Measurements from ENCODE around the gene CHCHD6. TPM values are rescaled to one million over a fixed set of nuclear protein-coding genes. Genes with fewer than 3 reads are reported as not detected.

The CHCHD6 gene
- total RNA-seq, 1 donor from 2014 or later: 17.1 TPM

DNA sequence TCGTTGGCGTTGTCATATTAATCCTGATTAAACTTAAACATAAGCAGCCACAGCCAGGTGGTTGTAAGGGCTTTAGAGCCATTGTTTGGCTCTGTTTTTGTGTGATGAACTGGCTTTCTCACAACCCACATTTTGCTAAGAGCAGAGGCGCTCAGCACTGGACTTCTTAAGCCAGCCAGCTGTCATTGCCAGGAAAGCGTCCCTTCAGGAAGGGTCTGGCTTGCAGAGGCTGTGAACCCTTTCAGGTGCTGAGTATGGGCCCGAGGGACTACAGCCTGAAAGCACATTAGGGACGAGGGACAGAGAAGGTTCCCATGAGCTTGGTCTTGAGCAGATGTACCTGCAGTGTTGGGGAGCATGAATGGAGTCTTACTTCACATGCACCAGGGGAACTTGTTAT lies 112.3 kb downstream of the CHCHD6 start:
- Mint-ChIP-seq H3K27me3 (ENCODE audit: low read depth) (no peaks in the 10 kb centered on the region), H3K4me3 (ENCODE audit: unreplicated experiment) (no peak overlapping the region), H3K4me1 (ENCODE audit: low read depth) (peaks cover 16% of the 10 kb centered on the region), H3K36me3 (ENCODE audit: low read depth) (no peaks in the 10 kb centered on the region), H3K27ac (ENCODE audit: unreplicated experiment) (no peak overlapping the region), H3K9me3 (ENCODE audit: low read depth) (no peaks in the 10 kb centered on the region)
- TF ChIP-seq, protein P1, sequence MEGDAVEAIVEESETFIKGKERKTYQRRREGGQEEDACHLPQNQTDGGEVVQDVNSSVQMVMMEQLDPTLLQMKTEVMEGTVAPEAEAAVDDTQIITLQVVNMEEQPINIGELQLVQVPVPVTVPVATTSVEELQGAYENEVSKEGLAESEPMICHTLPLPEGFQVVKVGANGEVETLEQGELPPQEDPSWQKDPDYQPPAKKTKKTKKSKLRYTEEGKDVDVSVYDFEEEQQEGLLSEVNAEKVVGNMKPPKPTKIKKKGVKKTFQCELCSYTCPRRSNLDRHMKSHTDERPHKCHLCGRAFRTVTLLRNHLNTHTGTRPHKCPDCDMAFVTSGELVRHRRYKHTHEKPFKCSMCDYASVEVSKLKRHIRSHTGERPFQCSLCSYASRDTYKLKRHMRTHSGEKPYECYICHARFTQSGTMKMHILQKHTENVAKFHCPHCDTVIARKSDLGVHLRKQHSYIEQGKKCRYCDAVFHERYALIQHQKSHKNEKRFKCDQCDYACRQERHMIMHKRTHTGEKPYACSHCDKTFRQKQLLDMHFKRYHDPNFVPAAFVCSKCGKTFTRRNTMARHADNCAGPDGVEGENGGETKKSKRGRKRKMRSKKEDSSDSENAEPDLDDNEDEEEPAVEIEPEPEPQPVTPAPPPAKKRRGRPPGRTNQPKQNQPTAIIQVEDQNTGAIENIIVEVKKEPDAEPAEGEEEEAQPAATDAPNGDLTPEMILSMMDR (IDR thresholded peaks at IDR 0.05): no peak
- DNase-seq (ENCODE audit: low spot score): no peak

DNA sequence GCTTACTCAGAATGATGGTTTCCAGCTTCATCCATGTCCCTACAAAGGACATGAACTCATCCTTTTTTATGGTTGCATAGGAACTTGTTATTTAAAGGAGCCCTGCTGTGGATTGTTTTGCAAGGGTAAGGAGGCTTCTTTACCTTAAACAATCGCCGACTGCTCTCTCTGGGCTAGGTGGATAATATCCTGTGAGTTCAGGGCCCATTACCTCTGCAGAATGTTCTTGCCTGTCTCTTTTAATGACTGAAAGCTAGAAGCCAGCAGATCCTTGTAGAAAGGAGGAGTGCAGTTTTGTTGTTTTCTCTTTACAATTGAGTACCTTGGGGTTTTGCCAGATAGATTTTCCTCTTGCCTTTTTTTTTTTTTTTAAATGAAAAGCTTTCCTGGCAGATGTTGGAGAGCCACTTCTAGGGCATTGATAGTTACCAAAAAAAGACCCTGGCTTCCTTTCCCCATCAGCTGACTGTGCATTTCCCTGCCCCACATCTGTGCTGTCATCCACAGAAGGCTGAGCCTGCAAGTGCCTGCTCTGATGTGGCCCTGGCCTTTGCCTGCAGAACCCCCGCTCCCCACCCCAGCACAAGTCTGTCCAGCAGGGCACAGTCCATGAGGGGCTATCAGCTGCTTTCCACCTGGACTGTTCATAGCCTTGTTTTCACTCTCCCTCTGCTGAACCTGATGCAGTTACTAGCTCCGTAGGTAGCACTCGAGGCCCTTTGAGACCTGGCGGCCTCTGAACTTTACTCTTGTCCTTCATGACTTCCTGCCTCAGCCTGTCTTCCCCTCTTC lies 113.1 kb downstream of the CHCHD6 start:
- Mint-ChIP-seq H3K27me3 (ENCODE audit: low read depth) (no peaks in the 10 kb centered on the region), H3K27ac (ENCODE audit: unreplicated experiment) (no peak overlapping the region)
- DNase-seq (ENCODE audit: low spot score): no peak

DNA sequence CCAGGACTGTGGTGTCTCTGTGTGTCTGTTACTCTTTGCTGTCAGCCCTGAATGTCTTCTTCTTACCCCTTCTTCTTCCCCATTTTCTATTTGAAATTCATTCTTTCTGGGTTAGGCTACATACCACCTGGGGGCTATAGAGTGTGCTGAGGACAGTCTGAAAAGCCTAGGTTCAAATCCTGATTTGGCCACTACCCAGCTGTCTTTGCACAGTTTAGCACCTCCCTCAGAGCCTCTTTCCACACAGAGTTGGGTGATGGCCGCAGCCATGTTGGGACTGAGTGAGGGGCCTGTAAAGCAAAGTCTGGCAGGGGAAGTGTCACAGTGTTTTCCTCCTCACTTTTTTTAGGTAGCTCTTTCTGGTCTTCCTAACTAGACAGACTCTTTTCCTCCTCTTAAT lies 113.7 kb downstream of the CHCHD6 start:
- Mint-ChIP-seq H3K36me3 (ENCODE audit: low read depth) (no peaks in the 10 kb centered on the region), H3K27ac (ENCODE audit: unreplicated experiment) (no peak overlapping the region), H3K4me3 (ENCODE audit: unreplicated experiment) (no peak overlapping the region), H3K27me3 (ENCODE audit: low read depth) (no peaks in the 10 kb centered on the region), H3K9me3 (ENCODE audit: low read depth) (peaks cover 7% of the 10 kb centered on the region), H3K4me1 (ENCODE audit: low read depth) (peaks cover 10% of the 10 kb centered on the region)
- no peak for DNase-seq (ENCODE audit: low spot score)
- TF ChIP-seq, protein P1 (IDR thresholded peaks at IDR 0.05): no peak

More for the DNA sequence above, 113.1 kb downstream of the CHCHD6 start:
- H3K4me1 Mint-ChIP-seq (ENCODE audit: low read depth): peaks cover 10% of the 10 kb centered on the region
- H3K4me3 Mint-ChIP-seq (ENCODE audit: unreplicated experiment): no peak overlapping the region
- H3K36me3 Mint-ChIP-seq (ENCODE audit: low read depth): no peaks in the 10 kb centered on the region
- TF ChIP-seq, protein P1 (IDR thresholded peaks at IDR 0.05): no peak
- H3K9me3 Mint-ChIP-seq (ENCODE audit: low read depth): peaks cover 4% of the 10 kb centered on the region

DNA sequence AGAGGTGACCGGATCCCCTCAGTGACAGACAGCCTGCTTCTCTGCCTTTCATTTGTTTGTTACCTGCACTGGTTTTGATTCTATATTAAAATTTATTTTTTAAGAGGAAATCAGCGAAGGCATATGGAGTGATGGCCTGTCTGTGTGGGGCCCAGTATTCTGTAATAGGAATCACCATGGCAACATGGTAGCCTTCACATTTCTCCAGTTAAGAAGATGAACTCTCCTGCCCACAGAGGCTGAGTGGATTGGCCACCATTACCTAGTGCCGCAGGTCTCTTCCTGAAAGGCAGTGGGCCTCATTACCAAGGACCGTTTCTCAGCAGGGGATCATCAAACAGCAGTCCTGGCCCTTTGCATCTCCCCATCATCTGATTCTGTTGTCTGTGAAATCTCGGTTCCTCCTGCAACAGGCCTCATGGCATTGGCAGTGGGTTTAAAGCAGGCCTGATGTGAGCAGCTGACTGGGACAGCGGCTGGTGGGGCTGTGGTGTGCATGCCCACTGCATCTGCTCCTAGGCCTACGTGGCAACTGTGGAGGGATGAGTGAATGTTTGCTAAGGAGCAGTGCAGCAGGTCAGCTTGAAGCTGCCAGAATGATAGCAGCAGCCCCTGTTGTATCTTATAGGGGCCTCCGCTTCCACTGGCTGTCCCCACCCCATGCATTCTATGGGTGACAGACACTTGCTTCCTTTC lies 114.5 kb downstream of the CHCHD6 start:
- Mint-ChIP-seq H3K4me1 (ENCODE audit: low read depth) (peaks cover 10% of the 10 kb centered on the region), H3K9me3 (ENCODE audit: low read depth) (peaks cover 7% of the 10 kb centered on the region), H3K4me3 (ENCODE audit: unreplicated experiment) (no peak overlapping the region), H3K36me3 (ENCODE audit: low read depth) (no peaks in the 10 kb centered on the region), H3K27ac (ENCODE audit: unreplicated experiment) (no peak overlapping the region), H3K27me3 (ENCODE audit: low read depth) (no peaks in the 10 kb centered on the region)
- TF ChIP-seq, protein P1 (IDR thresholded peaks at IDR 0.05): no peak
- DNase-seq (ENCODE audit: low spot score): no peak

- TF ChIP-seq, protein P1 (IDR thresholded peaks at IDR 0.05): no peak
- no peaks in the 10 kb centered on the region for H3K27me3 Mint-ChIP-seq (ENCODE audit: low read depth)
- H3K9me3 Mint-ChIP-seq (ENCODE audit: low read depth): peaks cover 7% of the 10 kb centered on the region
- no peak for DNase-seq (ENCODE audit: low spot score)
- no peaks in the 10 kb centered on the region for H3K36me3 Mint-ChIP-seq (ENCODE audit: low read depth)
- H3K27ac Mint-ChIP-seq (ENCODE audit: unreplicated experiment): no peak overlapping the region
- no peak overlapping the region for H3K4me3 Mint-ChIP-seq (ENCODE audit: unreplicated experiment)
- H3K4me1 Mint-ChIP-seq (ENCODE audit: low read depth): no peaks in the 10 kb centered on the region
Measured at GRCh38 chr3:126826693-126827092, 122.7 kb downstream of the CHCHD6 start.

All from chondrocyte (in vitro differentiated cells).